ENCODE measurements around the gene TBC1D8. TPM values are rescaled to one million over a fixed set of nuclear protein-coding genes. Genes with fewer than 3 reads are reported as not detected.

The TBC1D8 gene
- total RNA-seq, 1 donor = 13.4 TPM

- no peak for DNase-seq (ENCODE audit: low read depth)
- H3K4me3 ChIP-seq (ENCODE audit: low read depth, low read length) = no peak overlapping the region
- TF ChIP-seq CTCF (IDR thresholded peaks at IDR 0.05; ENCODE audit: insufficient read depth, low read depth, low read length) = no peak
These were observed 11.7 kb downstream of the TBC1D8 start for GRCh38 chr2:101139495-101139894.

- H3K4me3 ChIP-seq (ENCODE audit: low read depth, low read length) = no peak overlapping the region
- DNase-seq (ENCODE audit: low read depth) = no peak
- TF ChIP-seq CTCF (IDR thresholded peaks at IDR 0.05; ENCODE audit: insufficient read depth, low read depth, low read length) = no peak
These were observed 15.5 kb downstream of the TBC1D8 start for GRCh38 chr2:101135412-101136296.

GRCh38 chr2:101133492-101134100 is 17.6 kb downstream of the TBC1D8 start:
- no peak for TF ChIP-seq CTCF (IDR thresholded peaks at IDR 0.05; ENCODE audit: insufficient read depth, low read depth, low read length)
- no peak for DNase-seq (ENCODE audit: low read depth)
- no peak overlapping the region for H3K4me3 ChIP-seq (ENCODE audit: low read depth, low read length)

GRCh38 chr2:101132202-101132601 is 19.0 kb downstream of the TBC1D8 start:
- TF ChIP-seq CTCF (IDR thresholded peaks at IDR 0.05; ENCODE audit: insufficient read depth, low read depth, low read length) = no peak
- DNase-seq (ENCODE audit: low read depth) = no peak
- H3K4me3 ChIP-seq (ENCODE audit: low read depth, low read length) = no peak overlapping the region

- H3K4me3 ChIP-seq (ENCODE audit: low read depth, low read length) = no peak overlapping the region
- DNase-seq (ENCODE audit: low read depth) = no peak
- no peak for TF ChIP-seq CTCF (IDR thresholded peaks at IDR 0.05; ENCODE audit: insufficient read depth, low read depth, low read length)
These were observed 21.1 kb downstream of the TBC1D8 start for GRCh38 chr2:101130081-101130480.

- H3K4me3 ChIP-seq (ENCODE audit: low read depth, low read length) = no peak overlapping the region
- no peak for TF ChIP-seq CTCF (IDR thresholded peaks at IDR 0.05; ENCODE audit: insufficient read depth, low read depth, low read length)
- DNase-seq (ENCODE audit: low read depth) = no peak
These were observed 23.7 kb downstream of the TBC1D8 start for GRCh38 chr2:101127319-101128056.
